GM19463 (cell line): ENCODE results near the gene CEP170B.
"Not testable (repeated sequence)": the region's sequence is repeated elsewhere in the genome, so short reads cannot be mapped to it uniquely, and the experiment has no call there.

Experiments
- ATAC-seq: cut with Tn5 transposase; IDR thresholded peaks from one replicate; pipeline ENCODE4 v1.9.1; 2021; ENCODE audit warnings: mild to moderate bottlenecking, moderate library complexity; ENCODE audit not compliant: unreplicated experiment

Gene CEP170B

DNA sequence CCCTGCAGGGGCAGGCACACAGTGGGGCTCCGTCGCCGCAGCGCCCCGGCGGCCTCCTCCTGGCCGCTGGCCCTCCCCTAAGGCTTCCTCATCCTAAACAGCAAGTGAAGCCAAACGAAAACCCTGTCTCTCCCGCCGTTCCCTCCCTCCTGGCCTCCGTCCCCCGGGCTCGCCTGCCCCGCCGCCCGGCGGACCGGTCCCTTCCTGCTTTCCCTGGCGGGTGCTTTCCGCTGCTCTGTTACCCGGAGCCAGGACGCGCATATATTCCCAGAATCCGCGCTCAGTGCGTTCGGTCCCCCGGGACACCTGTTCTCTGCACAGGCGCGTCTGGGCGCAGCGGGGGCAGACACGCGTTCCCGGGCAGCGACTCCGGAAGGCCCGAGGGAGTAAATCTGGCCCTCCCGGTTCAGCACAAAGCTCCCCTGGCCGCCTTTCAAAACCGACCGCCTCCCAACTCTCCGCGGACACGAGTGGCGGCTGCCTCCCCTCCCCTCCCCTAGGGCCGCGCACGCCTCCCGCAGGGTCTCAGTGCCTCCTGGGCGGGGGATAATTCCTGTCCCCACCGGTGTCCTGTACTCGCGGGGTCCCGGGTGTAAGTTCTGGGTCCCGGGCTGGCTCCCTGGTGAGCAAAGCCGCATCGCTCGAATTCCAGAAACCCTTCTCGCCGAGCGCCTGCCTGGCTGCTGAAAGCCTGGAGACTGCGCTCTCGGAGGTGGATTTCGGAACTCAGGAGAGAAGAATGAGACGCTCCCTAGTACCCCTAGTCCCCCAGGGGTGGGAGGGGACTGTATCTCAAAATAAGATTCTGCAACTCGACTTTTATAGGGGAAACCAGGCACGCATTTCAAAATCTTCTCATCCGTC is 21.4 kb upstream of the CEP170B start:
- no peak for ATAC-seq

DNA sequence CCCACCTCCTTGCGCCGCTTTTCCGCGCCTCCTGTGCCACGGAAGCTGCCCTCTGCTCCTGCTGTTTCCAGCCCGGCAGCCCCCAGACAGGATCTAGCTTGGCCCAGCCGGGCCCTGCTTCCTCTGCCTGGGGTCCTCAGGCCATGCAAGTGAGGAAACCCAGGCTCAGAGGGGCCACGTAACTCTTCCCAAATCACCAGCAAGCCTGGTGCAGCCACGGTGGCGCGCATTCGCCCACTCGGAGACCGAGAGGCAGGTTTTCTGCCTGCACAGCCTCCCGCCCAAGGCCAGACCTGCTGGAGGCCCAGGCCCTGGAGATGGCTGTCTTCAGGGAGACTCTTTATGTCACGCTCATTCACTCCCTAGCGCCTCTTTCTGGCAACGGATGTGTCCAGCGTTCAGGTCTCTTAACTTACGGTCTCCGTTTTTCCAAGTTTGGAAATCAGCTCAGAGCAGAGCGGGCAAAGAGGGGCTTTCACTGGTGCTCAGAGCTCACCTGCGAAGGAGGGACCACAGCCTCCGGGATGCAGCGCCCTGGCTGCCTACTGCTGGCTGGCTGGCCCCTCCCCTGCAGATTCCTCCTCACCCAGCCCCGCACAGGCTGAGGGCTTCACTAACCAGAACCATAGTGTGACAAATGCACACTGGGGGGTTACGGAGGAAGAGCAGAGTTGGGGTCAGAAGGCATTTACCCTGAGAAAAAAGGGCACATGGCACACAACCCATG is 20.6 kb upstream of the CEP170B start:
- no peak for ATAC-seq

DNA sequence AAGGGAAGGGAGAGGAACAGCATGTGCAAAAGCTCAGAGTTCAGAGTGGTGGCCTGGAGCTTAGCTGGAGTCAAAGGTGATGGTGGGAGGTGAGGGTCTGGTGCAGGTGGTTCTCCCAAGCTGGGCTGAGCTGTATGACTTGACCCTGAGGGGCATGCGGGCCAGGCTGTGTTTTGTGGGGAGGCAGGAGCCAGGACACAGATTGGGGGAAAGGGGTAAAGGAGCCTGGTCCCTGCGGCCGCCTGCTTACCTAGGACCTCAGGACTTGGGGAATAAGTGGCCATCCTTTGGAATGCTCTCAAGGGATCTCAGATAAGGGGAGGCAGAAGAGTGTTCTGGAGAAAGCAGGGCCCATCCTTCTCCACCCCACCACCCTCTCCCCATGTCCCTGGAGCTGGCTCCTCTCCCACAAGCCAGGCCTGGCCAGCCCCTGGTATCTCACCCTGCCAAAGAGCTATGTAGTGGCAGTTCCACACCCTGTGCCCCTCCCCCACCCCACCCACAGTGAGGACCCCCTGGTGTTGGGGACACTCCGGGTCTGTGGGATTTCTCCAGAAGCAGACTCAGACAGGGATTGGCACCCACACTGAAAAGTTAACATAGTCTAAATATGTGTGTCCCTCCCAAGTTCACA is 19.9 kb upstream of the CEP170B start:
- ATAC-seq = no peak

DNA sequence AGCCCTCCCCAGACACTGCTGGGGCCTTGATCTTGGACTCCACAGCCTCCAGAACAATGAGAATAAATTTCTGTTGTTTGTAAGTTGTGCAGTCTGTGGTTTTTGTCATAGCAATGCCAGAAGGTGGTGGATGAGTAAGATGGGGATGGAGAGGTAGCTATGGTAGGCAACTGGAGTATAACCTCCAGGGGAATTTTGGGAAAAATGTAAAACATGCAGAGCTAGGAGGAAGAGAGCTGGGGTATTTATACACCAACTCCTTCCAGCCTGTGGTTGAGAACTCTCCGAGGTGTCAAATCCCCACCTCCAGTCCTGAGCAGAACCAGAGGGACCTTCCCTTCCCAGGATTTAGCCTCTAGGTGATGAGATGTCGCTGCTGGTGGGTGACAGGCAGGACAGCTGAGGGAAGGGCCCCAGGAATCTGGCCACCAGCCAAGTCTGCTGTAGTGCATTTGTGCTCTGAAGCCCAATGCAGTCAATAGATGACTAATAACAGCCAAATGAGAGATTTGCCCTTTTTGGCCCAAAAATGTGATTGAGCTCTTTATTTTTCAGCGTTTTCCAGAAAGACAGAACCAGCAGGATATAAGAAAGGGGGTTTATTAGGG is 19.1 kb upstream of the CEP170B start:
- no peak for ATAC-seq

DNA sequence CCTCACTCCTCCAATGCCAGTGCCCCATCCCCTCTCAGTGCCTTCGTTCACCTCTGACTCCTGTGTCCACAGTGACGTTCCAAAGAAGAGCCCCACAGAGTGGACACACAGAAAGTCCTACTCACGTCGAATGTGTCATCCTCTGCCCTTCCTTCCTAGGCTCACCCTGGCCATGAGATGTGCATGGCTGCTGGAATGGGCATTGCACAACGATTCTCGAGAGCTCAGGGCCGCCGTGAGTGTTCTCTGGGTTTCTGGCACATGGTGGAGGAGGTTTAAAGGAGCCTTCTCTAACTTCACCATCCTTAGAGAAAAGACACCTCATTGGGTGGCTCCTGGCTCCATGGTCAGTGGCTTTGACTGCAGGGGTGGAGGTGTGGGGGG is 12.8 kb upstream of the CEP170B start:
- no peak for ATAC-seq

DNA sequence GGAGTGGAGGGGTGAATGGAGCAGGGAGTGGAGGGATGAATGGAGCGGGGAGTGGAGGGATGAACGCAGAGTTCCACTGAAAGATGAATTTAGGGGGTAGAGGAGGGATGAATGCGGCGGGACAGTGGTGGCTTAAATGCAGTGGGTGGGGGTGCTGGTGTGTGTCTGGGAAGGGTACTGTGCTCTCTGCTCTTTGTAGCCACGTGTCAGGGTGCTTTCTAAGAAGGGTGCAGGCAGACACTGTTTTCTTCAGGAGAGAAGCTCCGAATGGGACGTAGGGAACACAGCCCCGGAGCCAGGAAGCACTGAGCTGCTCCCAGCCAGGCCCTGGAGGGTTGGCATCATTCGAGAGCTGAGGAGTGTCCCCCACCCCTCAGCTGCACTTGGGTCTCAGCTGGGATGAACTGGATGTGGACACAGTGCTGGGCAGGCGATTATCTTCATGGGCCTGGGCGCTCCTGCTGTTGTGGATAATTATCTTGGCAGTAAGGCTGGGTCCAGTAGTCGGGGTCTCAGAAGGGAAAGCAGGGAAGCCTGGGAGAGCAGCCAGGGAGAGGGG is 9.5 kb upstream of the CEP170B start:
- no peak for ATAC-seq

DNA sequence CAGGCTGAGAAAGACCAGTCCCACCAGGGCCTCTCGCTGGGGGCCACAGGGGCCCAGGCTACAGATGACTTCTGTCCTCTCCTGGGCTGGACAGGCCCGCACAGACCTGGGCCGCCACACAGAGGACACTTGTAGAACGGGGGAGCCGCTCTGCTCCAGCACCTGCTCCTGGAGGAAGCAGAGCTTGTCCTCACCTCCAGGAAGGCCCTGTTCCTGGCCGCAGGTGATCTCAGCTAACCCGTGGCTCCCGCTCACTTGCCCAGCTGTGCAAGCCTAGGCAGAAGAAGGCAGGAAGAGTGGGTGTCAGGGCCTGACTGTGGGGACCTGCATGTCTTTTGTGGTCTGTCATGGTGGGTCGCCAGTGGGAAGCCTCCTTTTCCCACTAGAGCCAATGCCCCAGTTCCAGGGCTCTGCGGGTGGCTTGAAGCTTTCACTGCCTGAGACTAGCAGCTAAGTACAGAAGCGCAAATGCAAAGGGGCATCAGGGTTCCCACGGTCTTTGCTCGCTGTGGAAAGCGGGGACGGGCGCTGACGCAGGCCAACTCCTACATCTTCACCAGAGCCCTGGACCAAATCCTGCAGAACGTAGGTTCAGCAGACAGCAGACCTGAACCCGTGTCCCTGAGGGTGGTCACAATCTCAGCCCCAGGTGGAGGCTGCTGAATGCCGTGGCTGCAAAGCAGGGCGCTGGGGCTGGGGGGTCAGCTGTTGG is 8.8 kb upstream of the CEP170B start:
- no peak for ATAC-seq

DNA sequence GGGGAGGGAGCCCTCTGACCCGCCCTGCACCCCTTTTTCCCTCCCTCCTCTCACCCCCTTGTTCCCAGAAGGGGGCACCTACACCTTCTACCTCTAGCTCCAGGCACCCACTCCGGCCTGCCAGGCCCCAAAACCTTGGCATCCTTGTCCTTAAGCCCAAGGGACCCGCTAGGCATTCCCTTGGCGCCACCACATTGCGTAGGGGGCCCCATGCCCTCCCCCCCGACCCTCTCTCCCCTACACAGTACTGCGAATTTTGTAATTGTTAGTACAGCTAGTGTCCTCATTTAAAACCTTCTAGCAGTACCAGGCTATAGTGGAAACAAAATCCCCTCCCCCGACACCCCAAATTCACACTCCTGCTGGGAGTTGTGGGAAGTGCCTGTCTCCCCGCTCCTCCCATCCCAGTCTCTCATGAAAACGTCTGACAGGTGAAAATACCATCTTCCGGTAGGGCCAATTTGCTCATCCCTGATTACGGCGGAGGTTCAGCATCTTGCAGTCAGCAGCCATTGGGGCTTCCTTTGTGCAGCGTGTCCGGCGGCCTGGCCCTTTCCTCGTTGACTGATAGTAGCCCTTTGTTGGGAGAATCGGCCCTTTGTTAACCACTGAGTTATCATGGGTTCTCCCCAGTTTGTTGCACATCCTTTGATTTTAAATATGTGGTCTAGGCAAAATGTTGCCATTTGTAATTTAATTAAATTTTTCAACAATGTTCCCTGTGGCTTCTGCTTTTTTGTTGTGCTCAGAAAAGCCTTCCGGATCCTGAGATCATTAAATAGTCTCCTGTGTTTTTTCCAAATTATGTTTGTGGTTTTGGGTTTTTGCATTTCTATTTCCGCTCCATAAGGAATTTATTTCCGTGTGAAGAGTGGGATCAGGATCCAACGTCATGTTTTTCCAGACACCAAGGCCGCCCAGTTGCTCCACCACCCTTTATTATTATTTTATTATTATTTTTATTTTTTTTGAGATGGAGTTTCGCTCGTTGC is 7.9 kb upstream of the CEP170B start:
- no peak for ATAC-seq

DNA sequence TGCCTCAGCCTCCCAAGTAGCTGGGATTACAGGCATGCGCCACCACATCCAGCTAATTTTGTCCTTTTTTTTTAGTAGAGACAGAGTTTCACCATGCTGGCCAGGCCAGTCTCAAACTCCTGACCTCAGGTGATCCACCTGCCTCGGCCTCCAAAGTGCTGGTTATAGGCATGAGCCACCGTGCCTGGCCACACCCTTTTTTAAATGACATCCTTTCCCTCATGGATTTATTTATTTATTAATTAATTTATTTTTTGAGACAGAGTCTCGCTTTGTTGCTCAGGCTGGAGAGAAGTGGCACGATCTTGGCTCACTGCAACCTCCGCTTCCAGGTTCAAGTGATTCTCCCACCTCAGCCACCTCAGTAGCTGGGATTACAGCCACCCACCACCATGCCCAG is 7.1 kb upstream of the CEP170B start:
- not testable (repeated sequence) for ATAC-seq

DNA sequence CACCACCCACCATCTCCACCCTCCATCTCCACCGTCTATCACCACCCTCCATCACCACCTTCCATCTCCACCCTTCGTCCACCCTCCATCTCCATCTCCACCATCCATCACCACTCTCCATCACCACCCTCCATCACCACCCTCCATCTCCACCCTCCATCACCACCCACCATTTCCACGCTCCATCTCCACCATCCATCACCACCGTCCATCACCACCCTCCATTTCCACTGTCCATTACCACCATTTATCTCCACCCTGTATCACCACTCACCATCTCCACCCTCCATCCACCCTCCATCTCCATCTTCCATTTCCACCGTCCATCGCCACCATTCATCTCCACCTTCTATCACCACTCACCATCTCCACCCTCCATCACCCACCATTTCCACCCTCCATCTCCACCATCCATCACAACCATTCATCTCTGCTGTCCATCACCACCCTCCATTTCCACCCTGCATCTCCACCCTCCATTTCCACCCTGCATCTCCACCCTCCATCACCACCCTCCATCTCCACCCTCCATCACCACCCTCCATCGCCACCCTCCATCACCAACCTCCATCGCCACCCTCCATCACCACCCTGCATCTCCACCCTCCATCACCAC is 6.1 kb upstream of the CEP170B start:
- ATAC-seq = no peak

DNA sequence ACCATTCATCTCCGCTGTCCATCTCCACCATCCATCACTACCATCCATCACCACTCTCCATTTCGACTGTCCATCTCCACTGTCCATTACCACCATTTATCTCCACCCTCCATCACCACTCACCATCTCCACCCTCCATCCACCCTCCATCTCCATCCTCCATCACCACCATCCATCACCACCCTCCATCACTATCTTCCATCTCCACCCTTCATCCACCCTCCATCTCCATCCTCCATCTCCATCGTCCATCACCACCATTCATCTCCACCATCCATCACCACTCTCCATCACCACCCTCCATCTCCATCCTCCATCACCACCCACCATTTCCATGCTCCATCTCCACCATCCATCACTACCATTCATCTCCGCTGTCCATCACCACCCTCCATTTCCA is 5.2 kb upstream of the CEP170B start:
- ATAC-seq = no peak

DNA sequence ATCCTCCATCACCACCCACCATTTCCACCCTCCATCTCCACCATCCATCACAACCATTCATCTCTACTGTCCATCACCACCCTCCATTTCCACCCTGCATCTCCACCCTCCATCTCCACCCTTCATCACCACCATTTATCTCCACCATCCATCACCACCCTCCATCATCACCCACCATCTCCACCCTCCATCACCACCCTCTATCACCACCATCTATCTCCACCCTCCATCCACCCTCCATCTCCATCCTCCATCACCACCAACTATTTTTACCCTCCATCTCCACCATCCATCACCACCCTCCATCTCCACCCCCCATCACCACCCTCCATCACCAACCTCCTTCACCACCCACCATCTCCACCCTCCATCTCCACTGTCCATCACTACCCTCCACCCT is 4.7 kb upstream of the CEP170B start:
- ATAC-seq = no peak

DNA sequence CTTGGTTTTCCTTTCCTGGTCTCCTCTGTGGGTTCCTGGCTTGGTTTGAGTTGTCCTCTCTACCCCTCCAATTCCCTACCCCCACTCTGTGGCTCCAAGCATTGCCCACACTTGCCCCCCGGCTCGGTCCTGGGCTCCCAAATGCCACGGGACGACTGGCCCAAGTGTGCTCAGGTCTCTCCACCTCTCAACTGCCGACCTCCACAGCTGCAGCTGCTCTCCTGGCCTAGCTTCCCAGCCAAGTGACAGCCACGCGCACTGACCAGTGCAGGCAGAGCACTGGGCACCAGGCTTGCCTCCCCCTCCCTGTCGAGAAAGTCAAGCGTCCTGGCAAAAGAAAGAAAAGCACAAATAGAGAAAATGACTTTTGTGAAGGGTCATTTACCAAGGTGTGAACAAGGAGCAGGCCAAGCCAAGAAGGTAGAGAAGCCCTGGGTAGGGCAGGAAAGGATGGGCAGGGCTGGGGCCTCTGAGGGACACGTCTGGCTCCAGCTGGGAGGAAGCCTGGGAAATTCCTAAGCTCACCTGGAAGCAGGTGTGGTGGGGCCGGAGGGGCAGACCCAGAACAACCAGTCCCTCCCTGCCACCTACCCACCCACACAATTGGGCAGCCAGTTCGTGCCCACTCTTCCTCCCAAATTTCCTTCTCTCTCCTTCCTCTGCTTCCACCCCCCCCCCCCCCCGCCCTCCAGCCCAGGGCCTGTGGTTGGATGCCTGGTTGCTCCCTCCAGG is 1.8 kb upstream of the CEP170B start:
- ATAC-seq = no peak

DNA sequence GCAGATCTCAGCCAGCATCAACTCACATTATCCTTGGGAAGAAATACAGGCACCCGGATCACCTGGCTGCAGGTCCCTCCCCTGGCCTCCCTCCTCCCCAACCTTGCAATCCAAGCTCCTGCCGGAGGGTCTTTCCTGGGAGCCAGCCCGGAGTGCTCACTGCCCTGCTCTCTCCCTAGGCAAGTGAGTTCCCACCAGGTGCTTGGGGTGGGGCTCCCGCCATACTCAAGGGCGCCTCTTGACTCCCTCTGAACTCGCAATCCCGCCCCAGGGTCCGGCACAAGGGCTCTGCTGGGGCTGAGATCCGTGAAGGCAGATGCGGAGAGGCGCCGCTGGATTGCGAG is 1.2 kb upstream of the CEP170B start:
- ATAC-seq = no peak

DNA sequence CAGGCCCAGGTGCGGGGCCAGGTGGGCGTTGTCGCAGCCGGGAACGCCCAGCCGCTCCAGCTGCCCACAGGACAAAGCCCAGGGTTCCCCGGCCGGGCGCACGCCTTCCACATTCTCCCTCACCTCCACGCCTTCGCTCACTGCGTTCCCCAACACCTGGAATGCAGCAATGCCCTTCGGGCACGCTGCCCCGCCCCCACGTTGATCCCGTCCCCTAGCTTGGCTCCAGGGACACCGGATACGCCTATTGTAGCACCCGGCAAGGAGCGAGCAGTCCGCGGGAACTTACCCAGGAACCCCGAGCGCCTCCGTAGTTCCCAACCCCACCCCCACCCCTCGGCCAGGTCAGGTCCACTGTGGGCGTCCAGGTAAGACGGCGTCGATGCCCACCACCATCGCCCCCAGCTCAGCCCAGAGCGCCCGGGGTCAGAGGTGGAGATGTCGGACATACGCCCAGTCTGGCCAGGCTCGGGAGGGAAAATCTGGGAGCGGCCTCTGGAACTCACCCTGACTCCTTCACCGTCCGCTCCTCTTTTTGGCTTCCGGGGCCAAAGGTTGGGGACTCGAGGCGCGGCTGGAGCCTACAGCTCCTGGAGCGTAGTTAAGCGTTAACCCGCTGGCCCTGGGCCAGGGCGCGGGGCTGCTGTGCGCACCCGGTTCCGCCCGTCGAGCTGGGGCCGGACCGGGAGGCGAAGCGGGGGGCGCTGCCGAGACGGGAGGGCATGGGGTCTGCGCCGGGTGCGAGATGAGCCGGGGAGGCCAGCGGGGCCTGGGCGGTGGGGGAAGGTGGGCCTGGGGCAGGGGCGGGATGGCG is 594 bp upstream of the CEP170B start:
- no peak for ATAC-seq

DNA sequence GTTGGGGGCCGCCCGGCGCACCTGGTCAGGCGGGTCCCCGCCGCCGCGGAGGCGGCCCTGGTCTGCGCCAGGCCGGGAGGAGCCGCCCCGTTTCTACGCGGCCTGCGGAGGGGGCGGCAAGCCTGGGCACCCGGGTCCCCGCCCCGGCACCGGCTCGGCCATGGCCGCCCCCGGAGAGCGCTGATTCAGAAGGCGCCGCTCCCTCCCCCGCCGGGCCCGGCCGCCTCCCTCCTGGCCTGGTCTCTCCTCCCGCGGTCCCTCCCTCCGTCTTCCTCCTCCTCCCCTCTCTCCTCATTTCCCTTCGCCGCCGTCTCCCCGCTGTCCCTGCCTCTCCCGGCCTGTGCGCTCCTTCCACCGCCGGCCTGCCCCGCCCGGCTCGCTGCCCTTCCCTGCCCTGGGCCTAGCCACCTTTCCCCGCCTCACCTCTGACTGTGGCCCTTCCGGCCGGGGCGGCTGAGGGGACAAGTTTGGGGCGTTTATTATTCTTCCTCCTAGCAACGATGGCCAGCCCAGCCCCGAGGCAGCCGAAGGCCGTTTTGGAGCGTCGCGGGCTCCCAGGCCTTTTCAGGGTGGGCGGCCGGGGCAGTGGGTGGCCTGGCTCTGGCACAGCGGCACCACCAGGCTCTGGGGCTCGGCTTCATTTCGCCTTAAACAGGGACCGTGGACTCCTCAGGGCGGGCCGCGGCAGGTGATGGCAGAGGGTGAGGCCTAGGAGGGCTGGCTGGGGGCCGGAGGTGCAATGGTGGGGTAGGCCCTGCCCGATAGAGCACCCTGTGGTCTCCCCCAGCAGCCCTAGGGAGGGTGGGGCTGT is 768 bp downstream of the CEP170B start:
- no peak for ATAC-seq
